HT1080 (cell line): ENCODE data around the gene C19orf38. TPM values are rescaled to one million over a fixed set of nuclear protein-coding genes. Genes with fewer than 3 reads are reported as not detected.
"Not testable (repeated sequence)": the region's sequence is repeated elsewhere in the genome, so short reads cannot be mapped to it uniquely, and the experiment has no call there.

Experiments
- DNase-seq: peaks from one replicate; pipeline ENCODE4 v3.0.0-alpha.2; 2015; ENCODE audit warnings: low read depth
- total RNA-seq: library from RNA; depleted of rRNA; stranded (reverse); fragments of >200 nt; shearing (Covaris generic); gene quantifications from 2 replicates; pipeline ENCODE4 v1.2.3, GENCODE V29; 2014

Gene C19orf38
- total RNA-seq, 1 experiment from 2014 or later, result not detected

- no peak for DNase-seq
Measured at GRCh38 chr19:10820173-10820572, 28.0 kb upstream of the C19orf38 start.

- no peak for DNase-seq
Measured at GRCh38 chr19:10823690-10824089, 24.5 kb upstream of the C19orf38 start.

- DNase-seq, result no peak
Measured at GRCh38 chr19:10826231-10826630, 22.0 kb upstream of the C19orf38 start.

- DNase-seq, result no peak
Measured at GRCh38 chr19:10826846-10827245, 21.4 kb upstream of the C19orf38 start.

- no peak for DNase-seq
Measured at GRCh38 chr19:10828981-10829821, 19.0 kb upstream of the C19orf38 start.

GRCh38 chr19:10829967-10830366 is 18.2 kb upstream of the C19orf38 start:
- no peak for DNase-seq

GRCh38 chr19:10830370-10830769 is 17.8 kb upstream of the C19orf38 start:
- DNase-seq, result no peak

GRCh38 chr19:10830931-10831779 is 17.1 kb upstream of the C19orf38 start:
- no peak for DNase-seq

- no peak for DNase-seq
Measured at GRCh38 chr19:10831987-10832938, 16.0 kb upstream of the C19orf38 start.

GRCh38 chr19:10832939-10833296 is 15.3 kb upstream of the C19orf38 start:
- no peak for DNase-seq

GRCh38 chr19:10835089-10835753 is 13.0 kb upstream of the C19orf38 start:
- no peak for DNase-seq

GRCh38 chr19:10835754-10836478 is 12.3 kb upstream of the C19orf38 start, which contains the start of gene TMED1:
TSS of gene TMED1 (minus strand) at chr19:10836212. CDS start at chr19:10836191, 21 bp downstream.
- peak; percentile 98 for DNase-seq

GRCh38 chr19:10836479-10837330 is 11.5 kb upstream of the C19orf38 start:
- no peak for DNase-seq

GRCh38 chr19:10837649-10838048 is 10.6 kb upstream of the C19orf38 start:
- DNase-seq, result not testable (repeated sequence)

GRCh38 chr19:10838377-10838776 is 9.8 kb upstream of the C19orf38 start:
- no peak for DNase-seq

- no peak for DNase-seq
Measured at GRCh38 chr19:10839114-10840050, 8.8 kb upstream of the C19orf38 start.

GRCh38 chr19:10842788-10843187 is 5.4 kb upstream of the C19orf38 start:
- no peak for DNase-seq
